GM18951 (cell line): Measurements from ENCODE around the gene SPN.
A peak's percentile ranks its signal among the peaks of the same experiment; 100 is the strongest.
"Not testable (repeated sequence)": the region's sequence is repeated elsewhere in the genome, so short reads cannot be mapped to it uniquely, and the experiment has no call there.

Experiments
- POLR2A ChIP-seq: IDR thresholded peaks from 4 replicates; pipeline ENCODE4 v1.6.1; 2011; ENCODE audit warnings: mild to moderate bottlenecking; ENCODE audit not compliant: insufficient read length, insufficient read depth; ENCODE audit errors: extremely low read depth
- in situ Hi-C: fragments of 300-500 bp; cut with MboI; formaldehyde crosslinking; loops from one replicate; pipeline ENCODE4 v1.12.0; 2022; ENCODE audit warnings: low sequenced_read_pairs, mixed read lengths, inconsistent platforms; ENCODE audit not compliant: unreplicated experiment

Gene SPN, protein sequence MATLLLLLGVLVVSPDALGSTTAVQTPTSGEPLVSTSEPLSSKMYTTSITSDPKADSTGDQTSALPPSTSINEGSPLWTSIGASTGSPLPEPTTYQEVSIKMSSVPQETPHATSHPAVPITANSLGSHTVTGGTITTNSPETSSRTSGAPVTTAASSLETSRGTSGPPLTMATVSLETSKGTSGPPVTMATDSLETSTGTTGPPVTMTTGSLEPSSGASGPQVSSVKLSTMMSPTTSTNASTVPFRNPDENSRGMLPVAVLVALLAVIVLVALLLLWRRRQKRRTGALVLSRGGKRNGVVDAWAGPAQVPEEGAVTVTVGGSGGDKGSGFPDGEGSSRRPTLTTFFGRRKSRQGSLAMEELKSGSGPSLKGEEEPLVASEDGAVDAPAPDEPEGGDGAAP

DNA sequence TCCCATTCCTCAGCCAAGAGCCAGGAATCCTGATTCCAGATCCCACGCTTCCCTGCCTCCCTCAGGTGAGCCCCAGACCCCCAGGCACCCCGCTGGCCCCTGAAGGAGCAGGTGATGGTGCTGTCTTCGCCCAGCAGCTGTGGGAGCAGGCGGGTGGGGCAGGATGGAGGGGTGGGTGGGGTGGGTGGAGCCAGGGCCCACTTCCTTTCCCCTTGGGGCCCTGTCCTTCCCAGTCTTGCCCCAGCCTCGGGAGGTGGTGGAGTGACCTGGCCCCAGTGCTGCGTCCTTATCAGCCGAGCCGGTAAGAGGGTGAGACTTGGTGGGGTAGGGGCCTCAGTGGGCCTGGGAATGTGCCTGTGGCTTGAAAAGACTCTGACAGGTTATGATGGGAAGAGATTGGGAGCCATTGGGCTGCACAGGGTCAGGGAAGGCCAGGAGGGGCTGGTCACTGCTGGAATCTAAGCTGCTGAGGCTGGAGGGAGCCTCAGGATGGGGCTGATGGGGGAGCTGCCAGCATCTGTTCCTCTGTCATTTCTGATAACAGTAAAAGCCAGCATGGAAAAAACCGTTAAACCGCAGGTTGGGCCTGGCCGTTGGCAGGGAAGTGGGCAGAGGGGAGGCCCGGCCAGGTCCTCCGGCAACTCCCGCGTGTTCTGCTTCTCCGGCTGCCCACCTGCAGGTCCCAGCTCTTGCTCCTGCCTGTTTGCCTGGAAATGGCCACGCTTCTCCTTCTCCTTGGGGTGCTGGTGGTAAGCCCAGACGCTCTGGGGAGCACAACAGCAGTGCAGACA lies at the start of gene SPN:
TSS of gene SPN (plus strand) at position 232 of the 791 bp plus-strand sequence. CDS start at position 714, 482 bp downstream.
- peak; percentile 88 for TF ChIP-seq POLR2A
- in situ Hi-C loops: no loop called here

DNA sequence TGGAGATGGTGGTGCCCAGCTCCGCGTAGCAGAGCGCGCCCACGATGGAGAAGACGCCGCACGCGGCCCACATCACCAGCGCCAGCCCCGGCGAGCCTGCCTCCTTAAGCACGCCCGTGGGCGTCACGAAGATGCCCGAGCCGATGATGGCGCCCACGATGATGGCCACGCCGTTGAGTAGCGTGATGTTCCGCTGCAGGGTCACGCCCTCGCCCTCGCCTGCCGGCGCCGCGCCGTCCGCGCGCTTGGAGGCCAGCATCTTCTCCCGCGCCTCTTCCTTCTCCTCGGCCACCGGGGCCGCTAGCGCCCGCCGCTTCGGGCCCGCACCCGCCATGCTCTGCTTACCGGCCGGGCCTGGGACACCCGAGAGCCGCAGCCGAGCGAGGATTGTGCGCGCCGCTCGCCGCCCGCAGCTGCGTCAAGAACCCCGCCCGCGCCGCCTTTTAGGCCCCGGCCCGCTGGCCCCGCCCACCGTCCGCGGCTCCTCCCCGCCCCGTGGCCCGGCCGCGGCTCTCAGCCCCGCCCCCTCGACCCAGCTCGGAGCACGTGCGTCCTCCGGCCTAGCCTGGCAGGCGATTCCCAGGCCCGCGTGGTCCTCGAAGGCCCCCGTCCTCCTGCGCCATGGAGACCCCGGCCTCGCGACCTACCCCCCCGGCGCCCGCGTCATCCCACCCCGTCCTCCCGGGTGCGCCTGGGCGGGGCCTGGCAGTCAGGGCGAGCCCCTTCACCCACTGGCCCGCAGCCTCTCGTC lies 49.6 kb upstream of the SPN start:
- in situ Hi-C loops: not testable (repeated sequence)
- peak; percentile 96 for TF ChIP-seq POLR2A

DNA sequence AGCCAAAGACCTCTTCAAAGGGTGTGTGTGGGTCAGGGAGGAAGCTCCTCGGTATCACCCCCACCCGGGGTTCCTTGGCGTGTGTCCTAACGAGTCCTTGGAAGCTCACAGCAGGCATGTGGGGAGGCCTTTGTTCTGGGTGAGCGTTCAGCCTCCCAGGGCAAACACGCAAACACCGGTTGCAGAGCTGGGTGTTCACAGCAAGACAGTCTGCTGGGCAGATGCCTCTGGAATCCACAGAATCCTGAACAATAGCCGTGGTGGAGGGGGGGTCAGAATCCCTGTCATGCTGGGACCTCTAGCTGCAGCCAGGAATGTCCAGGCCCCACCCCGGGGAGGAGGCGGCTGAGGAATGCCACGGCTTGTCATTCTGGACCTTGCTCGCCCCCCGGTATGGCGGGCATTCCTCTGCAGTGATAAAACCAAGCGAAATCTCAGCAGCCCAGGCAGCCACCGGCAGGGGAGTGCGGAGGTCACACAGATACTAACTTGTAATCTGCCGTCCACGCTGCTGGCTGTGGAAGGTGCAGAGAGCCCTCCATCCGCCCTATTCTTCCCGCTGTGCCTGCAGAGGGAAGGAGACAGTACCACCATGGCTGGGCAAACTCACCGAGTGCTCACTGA lies 48.2 kb upstream of the SPN start:
- in situ Hi-C loops: not testable (repeated sequence)

DNA sequence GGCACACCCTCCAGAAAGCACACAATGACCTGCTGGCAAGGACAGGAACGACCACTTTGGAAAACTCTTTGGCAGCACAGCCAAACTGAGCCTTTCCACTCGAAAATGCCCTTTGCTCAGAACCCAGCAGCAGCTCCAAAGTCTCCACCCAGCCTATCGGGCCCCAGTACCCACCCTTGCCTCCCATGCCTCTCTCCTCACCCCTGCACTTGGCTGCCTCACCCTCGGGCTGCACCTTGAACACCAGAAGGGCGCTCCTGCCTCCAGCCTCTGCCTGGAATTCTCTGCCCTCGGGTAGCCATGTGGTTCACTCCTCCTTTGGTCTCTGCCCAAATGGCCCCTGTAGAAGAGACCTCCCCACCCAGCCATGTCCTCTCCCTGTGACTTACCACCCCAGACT lies 46.9 kb upstream of the SPN start:
- in situ Hi-C loops: not testable (repeated sequence)

DNA sequence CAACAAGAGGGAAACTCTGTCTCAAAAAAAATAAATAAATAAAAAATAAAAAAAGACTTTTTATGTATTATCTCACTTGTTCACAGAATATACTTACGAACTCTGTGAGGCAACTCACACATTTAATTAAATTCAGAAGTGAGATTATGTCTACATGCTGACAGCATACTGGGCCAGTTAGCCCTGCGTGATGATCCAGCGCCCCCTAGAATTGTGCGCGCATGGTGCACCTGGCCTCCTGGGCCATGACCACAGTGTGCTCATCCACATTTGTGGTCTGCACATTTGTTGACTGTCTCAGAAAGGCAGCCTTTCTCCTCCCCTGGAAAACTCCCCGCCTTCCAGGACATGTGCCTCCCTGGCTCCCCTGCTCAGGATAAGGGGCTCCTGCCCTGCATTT lies 42.5 kb upstream of the SPN start:
- in situ Hi-C loops: not testable (repeated sequence)

DNA sequence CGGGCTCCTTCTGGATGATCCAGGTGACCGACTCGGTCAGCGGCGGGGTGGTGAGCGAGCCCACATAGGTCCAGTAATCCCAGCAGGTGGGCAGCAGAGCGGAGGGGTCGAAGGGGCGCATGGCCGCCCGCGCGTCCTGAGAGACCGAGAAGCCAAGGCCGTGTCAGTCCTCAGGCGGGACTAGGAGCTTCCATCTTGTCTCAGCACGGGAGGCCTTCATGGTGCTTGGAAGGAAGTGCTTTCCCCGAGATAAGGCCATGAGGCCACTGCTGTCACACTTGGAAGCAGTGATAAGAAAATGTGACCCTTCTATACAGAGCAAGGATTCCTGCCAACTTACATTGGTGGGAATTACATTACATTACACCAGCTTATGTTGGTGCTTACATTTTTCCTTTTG lies 40.3 kb upstream of the SPN start:
- in situ Hi-C loops: not testable (repeated sequence)

DNA sequence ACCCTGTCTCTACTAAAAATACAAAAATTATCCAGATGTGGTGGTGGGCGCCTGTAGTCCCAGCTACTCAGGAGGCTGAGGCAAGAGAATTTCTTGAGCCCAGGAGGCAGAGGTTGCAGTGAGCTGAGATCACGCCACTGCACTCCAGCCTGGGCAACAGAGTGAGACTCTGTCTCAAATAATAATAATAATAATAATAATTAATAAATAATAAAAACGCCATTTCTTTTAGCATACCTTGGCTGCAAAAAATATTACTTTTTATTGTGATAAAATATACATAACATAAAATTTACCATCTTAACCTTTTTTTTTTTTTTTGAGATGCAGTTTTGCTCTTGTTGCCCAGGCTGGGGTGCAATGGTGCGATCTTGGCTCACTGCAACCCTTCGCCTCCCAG lies 39.8 kb upstream of the SPN start:
- in situ Hi-C loops: not testable (repeated sequence)

DNA sequence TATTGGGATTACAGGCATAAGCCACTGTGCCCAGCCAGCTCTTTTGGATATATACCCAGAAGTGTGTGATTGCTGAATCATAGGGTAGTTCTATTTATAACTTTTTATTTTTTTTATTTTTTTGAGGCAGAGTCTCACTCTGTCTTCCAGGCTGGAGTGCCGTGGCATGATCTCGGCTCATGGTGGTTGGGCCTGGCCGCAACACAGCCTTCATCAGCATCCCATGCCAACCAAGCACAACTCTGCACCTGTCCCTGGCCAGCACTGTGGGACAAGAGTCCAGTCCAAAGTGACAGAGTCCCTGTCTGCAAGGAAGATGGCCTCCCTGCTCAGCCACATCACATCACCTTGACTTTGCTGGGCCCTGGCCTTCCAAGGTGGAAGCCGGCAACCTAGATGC lies 37.9 kb upstream of the SPN start:
- in situ Hi-C loops: not testable (repeated sequence)

DNA sequence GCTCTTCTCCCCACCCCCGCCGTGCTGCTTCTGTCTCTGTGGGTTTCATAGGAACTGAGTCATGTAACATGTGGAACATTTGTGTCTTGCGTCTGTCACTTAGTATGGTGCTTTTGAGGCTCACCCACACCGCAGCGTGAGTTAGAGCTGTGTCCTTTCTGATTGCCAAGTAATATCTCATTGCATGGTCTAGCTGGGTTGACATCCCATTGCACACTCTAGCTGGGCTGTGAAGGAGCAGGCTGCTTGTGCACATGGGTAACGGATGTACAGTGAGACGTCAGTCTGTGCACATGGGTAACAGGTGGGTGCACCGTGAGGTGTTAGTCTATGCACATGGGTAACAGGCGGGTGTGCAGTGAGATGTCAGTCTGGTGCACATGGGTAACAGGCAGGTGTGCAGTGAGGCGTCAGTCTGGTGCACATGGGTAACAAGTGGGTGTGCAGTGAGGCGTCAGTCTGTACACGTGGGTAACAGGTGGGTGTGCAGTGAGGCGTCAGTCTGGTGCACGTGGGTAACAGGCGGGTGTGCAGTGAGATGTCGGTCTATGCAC lies 36.2 kb upstream of the SPN start:
- in situ Hi-C loops: not testable (repeated sequence)

DNA sequence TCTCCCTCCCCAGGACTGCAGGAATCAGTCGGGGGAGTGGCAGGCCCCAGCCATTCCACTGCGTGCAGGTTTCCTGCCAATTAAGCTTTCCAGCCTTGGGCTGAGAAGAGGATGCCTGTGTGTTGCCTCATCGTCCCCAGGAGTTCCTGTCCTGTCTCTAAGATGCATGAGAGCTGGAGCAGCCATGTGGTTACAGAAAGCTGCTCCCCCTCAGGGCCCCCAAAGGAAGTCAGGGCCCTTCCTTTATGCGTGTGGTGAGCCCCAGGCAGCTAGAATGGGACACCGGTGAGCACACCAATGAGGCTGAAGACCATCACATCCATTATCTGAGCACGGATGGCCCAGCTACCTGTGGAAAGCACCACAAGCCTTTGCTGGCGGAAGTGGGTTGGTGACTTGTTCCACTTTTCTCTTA lies 35.4 kb upstream of the SPN start:
- in situ Hi-C loops: not testable (repeated sequence)

DNA sequence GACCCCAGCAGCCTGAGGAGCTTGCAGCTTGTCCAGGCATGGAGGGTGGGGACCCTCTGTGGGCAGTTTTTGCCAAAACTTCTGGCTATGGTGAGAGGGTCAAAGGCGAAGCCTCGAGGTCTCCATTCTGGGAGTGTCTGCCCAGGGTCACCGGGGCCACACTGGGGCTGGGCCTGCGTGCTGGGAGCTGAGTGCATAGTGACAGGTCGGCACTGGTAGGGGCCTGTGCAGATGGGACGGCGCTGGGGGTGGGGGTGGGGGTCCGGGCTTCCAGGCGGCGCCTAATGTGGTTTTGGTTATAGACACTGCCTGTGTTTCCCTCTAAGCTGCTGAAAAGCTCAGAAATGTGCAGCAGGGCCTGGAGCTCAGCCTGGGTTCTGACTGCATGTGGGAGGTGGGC lies 34.3 kb upstream of the SPN start:
- in situ Hi-C loops: not testable (repeated sequence)

DNA sequence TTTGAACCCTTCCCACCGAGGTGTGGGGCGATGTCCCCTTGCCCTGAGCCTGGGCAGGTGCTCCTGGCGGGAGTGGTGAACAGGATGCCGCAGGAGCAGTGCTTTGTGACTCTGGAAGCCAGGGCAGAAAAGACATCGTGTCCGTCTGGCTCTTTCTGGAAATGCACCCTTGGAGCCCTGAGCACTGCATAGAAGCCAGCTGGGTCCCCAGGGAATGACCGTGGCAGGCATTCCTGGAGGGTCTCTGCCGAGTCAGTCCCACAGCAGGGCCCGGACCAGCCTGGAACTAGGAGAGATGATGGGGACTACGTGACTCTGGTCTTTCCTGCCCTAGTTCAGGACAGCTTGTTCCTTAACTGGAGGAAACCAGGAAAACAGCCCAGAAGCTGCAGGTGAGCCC lies 33.7 kb upstream of the SPN start:
- in situ Hi-C loops: not testable (repeated sequence)

DNA sequence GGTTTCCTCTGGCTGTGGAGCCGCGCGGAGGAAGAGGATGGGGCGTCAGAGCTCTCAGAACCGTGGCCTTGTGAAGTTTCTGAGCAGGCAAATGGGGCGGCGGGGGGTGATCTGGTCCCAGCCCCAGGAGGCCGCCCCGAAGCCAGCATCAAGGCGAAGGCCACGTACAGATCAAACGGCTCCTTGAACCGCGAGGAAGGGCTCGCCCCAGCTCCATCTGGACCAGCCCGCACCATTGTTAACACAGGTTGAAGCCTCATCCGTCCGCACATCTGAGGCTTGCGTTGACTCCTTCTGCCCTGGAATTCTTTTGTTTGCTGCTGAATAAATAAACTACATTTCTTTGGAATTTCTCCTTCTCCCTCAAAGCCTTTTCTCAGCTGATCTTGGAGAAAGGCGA lies 31.4 kb upstream of the SPN start:
- in situ Hi-C loops: not testable (repeated sequence)

DNA sequence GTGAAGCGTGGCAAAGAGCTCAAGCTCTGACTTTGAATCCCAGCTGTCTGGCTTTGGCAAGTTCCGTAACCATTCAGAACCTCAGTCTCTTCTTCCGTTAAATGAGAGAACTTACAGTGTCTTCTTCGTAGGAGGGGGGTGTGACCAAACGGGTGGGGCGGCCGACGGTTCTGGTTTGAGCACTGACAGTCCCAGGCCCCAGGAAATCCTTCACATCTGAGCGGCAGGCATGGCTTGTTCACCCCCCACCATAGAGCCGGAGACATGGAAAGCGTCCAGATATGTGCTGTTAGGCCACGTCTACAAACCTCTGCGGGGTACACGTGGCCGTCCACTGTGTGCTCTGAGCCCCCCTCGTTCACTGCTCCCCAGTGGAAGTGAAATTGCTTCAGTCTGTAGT lies 27.1 kb upstream of the SPN start:
- in situ Hi-C loops: not testable (repeated sequence)

DNA sequence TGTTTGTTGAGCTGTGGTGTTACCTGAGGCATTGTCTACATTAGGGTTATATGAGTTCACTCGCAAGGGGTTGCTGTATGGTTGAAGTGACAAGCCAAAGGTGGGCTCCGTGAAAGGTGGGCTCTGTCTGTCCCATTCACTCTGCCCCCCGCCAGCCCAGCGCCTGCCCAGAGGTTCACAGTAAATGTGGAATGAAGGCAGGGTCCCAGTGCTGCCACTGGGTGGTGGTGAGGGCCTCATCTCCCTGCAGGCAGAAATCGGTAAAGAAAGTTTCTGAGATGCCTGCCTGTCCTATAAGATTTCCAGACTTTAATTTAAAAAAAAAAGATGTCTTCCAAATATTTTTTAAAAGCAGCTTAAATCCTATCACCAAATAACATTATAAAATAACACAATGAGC lies 26.7 kb upstream of the SPN start:
- in situ Hi-C loops: not testable (repeated sequence)

DNA sequence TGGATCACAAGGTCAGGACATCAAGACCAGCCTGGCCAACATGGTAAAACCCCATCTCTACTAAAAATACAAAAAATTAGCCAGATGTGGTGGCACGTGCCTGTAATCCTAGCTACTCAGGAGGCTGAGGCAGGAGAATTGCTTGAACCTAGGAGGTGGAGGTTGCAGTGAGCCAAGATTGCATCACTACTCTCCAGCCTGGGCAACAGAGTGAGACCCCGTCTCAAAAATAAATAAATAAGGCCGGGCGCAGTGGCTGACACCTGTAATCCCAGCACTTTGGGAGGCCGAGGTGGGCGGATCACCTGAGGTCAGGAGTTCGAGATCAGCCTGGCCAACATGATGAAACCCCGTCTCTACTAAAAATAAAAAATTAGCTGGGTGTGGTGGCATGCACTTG lies 24.3 kb upstream of the SPN start:
- in situ Hi-C loops: not testable (repeated sequence)
